Neuron (in vitro differentiated cells): Measurements from ENCODE around the gene CYP1B1.
"Not testable (repeated sequence)": the region's sequence is repeated elsewhere in the genome, so short reads cannot be mapped to it uniquely, and the experiment has no call there.

Experiments
- H2AFZ ChIP-seq: one replicate; pipeline ENCODE4 v1.6.1; 2013; ENCODE audit warnings: low read depth, mild to moderate bottlenecking, inconsistent platforms, low read length, moderate library complexity
- H3K27me3 ChIP-seq: one replicate; pipeline ENCODE4 v1.6.1; 2013; ENCODE audit warnings: low read length; ENCODE audit not compliant: insufficient read depth
- H3K36me3 ChIP-seq: one replicate; pipeline ENCODE4 v1.6.1; 2013; ENCODE audit warnings: low read length; ENCODE audit not compliant: insufficient read depth
- H3K4me1 ChIP-seq: one replicate; pipeline ENCODE4 v1.6.1; 2013; ENCODE audit warnings: low read length; ENCODE audit not compliant: insufficient read depth
- H3K4me3 ChIP-seq: 2 replicates; pipeline ENCODE4 v1.5.1; 2013; ENCODE audit warnings: mild to moderate bottlenecking, low read length, moderate library complexity
- H3K9me3 ChIP-seq: one replicate; pipeline ENCODE4 v1.6.1; 2013; ENCODE audit warnings: low read length

CYP1B1 gene

DNA sequence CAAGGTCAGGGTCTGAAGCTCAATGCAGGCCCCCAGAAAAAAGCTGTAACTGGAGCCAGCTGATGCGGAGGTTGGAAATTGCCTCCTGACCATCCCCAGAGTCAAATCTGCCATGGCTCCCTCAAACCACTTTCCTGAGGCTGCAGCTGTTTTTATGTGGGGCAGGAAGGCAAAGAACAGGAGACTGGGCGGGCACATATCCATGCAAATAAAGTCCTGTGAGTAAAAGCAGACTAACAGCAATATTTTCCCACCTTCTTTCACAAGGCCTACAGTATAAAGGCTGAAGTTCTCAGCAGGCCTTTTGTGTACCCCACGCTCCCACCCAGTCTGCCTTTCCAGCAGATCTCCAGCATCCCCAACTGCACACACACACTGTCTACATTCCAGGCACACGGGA is 47.1 kb downstream of the CYP1B1 start:
- no peaks in the 10 kb centered on the region for H3K27me3 ChIP-seq

DNA sequence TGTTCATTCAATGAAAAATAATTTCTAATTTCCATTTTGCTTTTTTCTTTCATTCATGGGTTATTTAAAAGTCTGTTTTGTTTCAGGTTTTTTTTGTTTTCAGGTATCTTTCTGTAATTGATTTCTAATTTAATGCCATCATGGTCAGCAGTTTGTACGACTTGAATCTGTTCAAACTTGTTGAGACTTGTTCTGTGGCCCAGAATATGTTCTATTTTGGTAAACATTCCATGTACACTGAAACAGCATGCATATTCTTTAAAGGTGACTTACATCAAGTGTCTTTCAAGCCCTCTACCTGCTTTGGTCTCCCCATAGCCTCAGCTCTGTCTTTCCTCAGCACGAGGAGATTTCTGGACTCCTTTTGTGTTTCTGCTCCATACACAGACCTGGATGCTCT is 49.1 kb downstream of the CYP1B1 start:
- Histone ChIP-seq H3K9me3 (no peaks in the 10 kb centered on the region), H2AFZ (no peak overlapping the region), H3K4me3 (no peak overlapping the region), H3K4me1 (no peaks in the 10 kb centered on the region), H3K27me3 (no peaks in the 10 kb centered on the region), H3K36me3 (no peaks in the 10 kb centered on the region)

More for the DNA sequence above, 47.1 kb downstream of the CYP1B1 start:
- no peaks in the 10 kb centered on the region for H3K9me3 ChIP-seq
- no peaks in the 10 kb centered on the region for H3K4me1 ChIP-seq
- H3K4me3 ChIP-seq = no peak overlapping the region
- H2AFZ ChIP-seq = no peak overlapping the region
- H3K36me3 ChIP-seq = no peaks in the 10 kb centered on the region

DNA sequence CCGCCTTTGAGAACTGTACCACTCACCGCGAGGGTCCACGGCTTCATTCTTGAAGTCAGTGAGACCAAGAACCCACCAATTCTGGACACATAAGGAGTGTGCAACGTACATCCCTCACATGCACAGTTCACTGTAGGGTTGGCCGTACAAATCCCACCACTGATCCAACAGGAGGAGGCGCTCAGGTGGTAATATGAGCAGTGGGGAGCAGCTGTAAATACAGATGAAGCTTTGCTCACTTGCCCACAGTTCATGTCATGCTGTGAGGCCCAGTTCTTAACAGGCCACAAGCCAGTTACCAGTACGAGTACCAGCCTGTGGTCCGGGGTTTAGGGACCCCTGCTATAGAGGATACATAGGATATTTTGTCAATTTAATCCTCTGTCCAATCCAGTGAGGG is 54.4 kb downstream of the CYP1B1 start:
- H3K4me1 ChIP-seq = no peaks in the 10 kb centered on the region
- no peaks in the 10 kb centered on the region for H3K9me3 ChIP-seq
- H2AFZ ChIP-seq = no peak overlapping the region
- no peaks in the 10 kb centered on the region for H3K36me3 ChIP-seq
- H3K27me3 ChIP-seq = no peaks in the 10 kb centered on the region
- H3K4me3 ChIP-seq = no peak overlapping the region

DNA sequence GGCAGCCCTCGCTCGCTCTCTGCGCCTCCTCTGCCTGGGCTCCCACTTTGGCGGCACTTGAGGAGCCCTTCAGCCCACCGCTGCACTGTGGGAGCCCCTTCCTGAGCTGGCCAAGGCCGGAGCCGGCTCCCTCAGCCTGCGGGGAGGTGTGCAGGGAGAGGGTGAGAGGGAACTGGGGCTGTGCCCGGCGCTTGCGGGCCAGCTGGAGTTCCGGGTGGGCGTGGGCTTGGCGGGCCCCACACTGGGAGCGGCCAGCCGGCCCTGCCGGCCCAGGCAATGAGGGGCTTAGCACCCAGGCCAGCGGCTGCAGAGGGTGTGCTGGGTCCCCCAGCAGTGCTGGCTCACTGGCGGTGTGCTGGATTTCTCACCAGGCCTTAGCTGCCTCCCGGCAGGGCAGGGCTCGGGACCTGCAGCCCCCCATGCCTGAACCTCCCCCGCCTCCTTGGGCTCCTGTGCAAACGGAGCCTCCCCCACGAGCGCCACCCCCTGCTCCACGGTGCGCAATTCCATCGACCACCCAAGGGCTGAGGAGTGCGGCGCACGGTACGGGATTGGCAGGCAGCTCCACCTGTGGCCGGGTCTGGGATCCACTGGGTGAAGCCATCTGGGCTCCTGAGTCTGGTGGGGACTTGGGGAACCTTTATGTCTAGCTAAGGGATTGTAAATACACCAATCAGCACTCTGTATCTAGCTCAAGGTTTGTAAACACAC is 55.4 kb downstream of the CYP1B1 start:
- H3K4me3 ChIP-seq, H2AFZ ChIP-seq, H3K36me3 ChIP-seq, H3K9me3 ChIP-seq, H3K27me3 ChIP-seq, H3K4me1 ChIP-seq: not testable (repeated sequence)

DNA sequence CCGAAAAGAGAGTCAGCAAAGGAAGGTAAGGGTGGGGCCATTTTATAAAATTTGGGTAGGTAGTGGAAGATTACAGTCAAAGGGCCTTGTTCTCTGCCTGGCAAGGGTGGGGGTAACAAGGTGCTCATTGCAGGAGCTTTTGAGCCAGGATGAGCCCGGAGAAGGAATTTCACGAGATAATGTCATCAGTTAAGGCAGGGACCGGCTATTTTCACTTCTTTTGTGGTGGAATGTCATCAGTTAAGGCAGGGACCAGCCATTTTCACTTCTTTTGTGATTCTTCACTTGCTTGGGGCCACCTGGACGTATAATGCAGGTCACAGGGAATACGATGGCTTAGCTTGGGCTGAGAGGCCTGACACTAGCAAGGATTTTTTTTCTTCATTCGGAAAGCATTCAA is 58.1 kb downstream of the CYP1B1 start:
- Histone ChIP-seq H2AFZ (no peak overlapping the region), H3K9me3 (peaks cover 2% of the 10 kb centered on the region), H3K4me1 (no peaks in the 10 kb centered on the region), H3K36me3 (no peaks in the 10 kb centered on the region), H3K4me3 (no peak overlapping the region), H3K27me3 (no peaks in the 10 kb centered on the region)
